Ammon's horn (tissue), 1 donor: Measurements from ENCODE around the gene PNMA8A.
A peak's percentile ranks its signal among the peaks of the same experiment; 100 is the strongest.

Source experiments
- DNase-seq: peaks from one replicate; pipeline ENCODE4 v3.0.0-alpha.2; 2016; ENCODE audit warnings: low spot score

PNMA8A gene

GRCh38 chr19:46492841-46493235 lies 21.5 kb upstream of the PNMA8A start:
- DNase-seq, result no peak

- no peak for DNase-seq
Measured at GRCh38 chr19:46491975-46492682, 20.8 kb upstream of the PNMA8A start.

- DNase-seq, result no peak
Measured at GRCh38 chr19:46490774-46491173, 19.4 kb upstream of the PNMA8A start.

- peak; percentile 66 for DNase-seq
Measured at GRCh38 chr19:46489445-46490272, 18.3 kb upstream of the PNMA8A start.

- no peak for DNase-seq
Measured at GRCh38 chr19:46488551-46488950, 17.2 kb upstream of the PNMA8A start.

GRCh38 chr19:46487802-46488445 lies 16.6 kb upstream of the PNMA8A start:
- peak; percentile 78 for DNase-seq

- DNase-seq, result no peak
Measured at GRCh38 chr19:46487178-46487801, 15.9 kb upstream of the PNMA8A start.

- no peak for DNase-seq
Measured at GRCh38 chr19:46486358-46486757, 15.0 kb upstream of the PNMA8A start.

GRCh38 chr19:46484656-46485055 lies 13.3 kb upstream of the PNMA8A start:
- no peak for DNase-seq

- DNase-seq, result no peak
Measured at GRCh38 chr19:46482631-46483030, 11.3 kb upstream of the PNMA8A start.

- no peak for DNase-seq
Measured at GRCh38 chr19:46481947-46482346, 10.6 kb upstream of the PNMA8A start.

- no peak for DNase-seq
Measured at GRCh38 chr19:46481223-46481848, 10.0 kb upstream of the PNMA8A start.

- no peak for DNase-seq
Measured at GRCh38 chr19:46480415-46480814, 9.1 kb upstream of the PNMA8A start.

GRCh38 chr19:46478356-46478986 lies 7.1 kb upstream of the PNMA8A start:
- DNase-seq, result peak; percentile 89

GRCh38 chr19:46475986-46476385 lies 4.6 kb upstream of the PNMA8A start:
- no peak for DNase-seq

- no peak for DNase-seq
Measured at GRCh38 chr19:46474211-46474610, 2.8 kb upstream of the PNMA8A start.

- no peak for DNase-seq
Measured at GRCh38 chr19:46472592-46472991, 1.2 kb upstream of the PNMA8A start.

GRCh38 chr19:46471811-46472543 lies 614 bp upstream of the PNMA8A start:
- no peak for DNase-seq

GRCh38 chr19:46470376-46470775 lies 987 bp downstream of the PNMA8A start:
- no peak for DNase-seq

- DNase-seq, result no peak
Measured at GRCh38 chr19:46469541-46470185, 1.7 kb downstream of the PNMA8A start.
